Fibroblast of the aortic adventitia (primary cell): Measurements from ENCODE around the gene FHIT. TPM values are rescaled to one million over a fixed set of nuclear protein-coding genes. Genes with fewer than 3 reads are reported as not detected.

Experiments used
- DNase-seq: peaks from one replicate; pipeline ENCODE4 v3.0.0-alpha.2; 2010; ENCODE audit warnings: low read depth
- H3K4me3 ChIP-seq: 2 replicates; pipeline ENCODE4 v1.5.1; 2011; ENCODE audit warnings: low read depth, mild to moderate bottlenecking, control low read depth, low read length, moderate library complexity
- total RNA-seq: library from RNA; depleted of rRNA; stranded (reverse); fragments of >200 nt; gene quantifications from 2 replicates; pipeline ENCODE4 v1.2.3, GENCODE V29; 2012; ENCODE audit warnings: low replicate concordance
- TF ChIP-seq, protein P1 (sequence below): IDR thresholded peaks from 2 replicates; pipeline ENCODE4 v1.5.1; 2011; ENCODE audit warnings: mild to moderate bottlenecking, low read length, control low read depth, inconsistent platforms; ENCODE audit not compliant: insufficient read depth

Gene FHIT
- total RNA-seq, 1 donor, result 1.5 TPM

DNA sequence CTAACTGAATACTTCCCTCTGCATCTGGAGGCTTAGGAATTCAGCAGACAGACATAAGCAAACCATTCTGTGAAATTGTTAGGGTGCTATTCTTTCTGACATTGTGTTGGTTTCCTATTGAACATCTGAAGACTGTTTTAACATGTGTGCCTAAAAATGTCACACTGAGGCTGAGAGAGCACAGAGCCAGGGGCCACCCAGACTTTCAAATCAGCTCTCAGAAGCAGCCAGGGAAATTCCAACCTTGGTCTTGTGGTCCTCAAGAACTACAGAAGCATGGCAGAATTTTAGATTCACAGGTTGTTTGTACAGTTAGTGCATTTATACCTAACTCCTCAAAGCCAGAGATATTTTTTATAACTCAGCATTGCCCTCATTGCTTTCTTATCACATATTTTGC lies 1272.3 kb downstream of the FHIT start:
- DNase-seq, result no peak
- TF ChIP-seq, protein P1, sequence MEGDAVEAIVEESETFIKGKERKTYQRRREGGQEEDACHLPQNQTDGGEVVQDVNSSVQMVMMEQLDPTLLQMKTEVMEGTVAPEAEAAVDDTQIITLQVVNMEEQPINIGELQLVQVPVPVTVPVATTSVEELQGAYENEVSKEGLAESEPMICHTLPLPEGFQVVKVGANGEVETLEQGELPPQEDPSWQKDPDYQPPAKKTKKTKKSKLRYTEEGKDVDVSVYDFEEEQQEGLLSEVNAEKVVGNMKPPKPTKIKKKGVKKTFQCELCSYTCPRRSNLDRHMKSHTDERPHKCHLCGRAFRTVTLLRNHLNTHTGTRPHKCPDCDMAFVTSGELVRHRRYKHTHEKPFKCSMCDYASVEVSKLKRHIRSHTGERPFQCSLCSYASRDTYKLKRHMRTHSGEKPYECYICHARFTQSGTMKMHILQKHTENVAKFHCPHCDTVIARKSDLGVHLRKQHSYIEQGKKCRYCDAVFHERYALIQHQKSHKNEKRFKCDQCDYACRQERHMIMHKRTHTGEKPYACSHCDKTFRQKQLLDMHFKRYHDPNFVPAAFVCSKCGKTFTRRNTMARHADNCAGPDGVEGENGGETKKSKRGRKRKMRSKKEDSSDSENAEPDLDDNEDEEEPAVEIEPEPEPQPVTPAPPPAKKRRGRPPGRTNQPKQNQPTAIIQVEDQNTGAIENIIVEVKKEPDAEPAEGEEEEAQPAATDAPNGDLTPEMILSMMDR, result no peak
- no peak overlapping the region for H3K4me3 ChIP-seq

- no peak overlapping the region for H3K4me3 ChIP-seq
- TF ChIP-seq, protein P1, result no peak
These were observed 1280.5 kb downstream of the FHIT start for GRCh38 chr3:59970796-59971195.

GRCh38 chr3:59970376-59970775 lies 1280.9 kb downstream of the FHIT start:
- DNase-seq, result no peak
- TF ChIP-seq, protein P1, result no peak
- H3K4me3 ChIP-seq, result no peak overlapping the region

More at GRCh38 chr3:59970796-59971195, 1280.5 kb downstream of the FHIT start:
- no peak for DNase-seq

GRCh38 chr3:59968513-59969045 lies 1282.7 kb downstream of the FHIT start:
- no peak for DNase-seq
- no peak overlapping the region for H3K4me3 ChIP-seq
- TF ChIP-seq, protein P1, result no peak

GRCh38 chr3:59963676-59964075 lies 1287.6 kb downstream of the FHIT start:
- TF ChIP-seq, protein P1, result no peak

DNA sequence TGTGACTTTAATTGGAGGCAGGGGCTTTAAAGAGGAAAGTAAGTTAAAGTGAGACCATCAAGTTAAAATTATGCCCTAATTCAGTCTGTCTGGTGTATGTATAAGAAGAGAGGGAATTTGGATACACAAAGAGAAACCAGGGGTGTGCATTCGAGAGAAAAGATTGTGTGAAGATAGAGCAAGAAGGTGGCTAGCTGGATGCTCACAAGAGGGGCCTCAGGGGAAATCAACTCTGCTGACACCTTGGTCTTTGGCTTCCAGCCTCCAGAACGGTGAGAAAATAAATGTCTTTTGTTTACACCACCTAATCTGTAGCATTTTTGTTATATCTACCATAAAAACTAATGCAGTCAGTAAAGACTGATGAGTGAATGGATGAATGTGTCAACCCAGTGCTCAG lies 1294.1 kb downstream of the FHIT start:
- DNase-seq, result no peak
- no peak overlapping the region for H3K4me3 ChIP-seq
- TF ChIP-seq, protein P1, result no peak

More at GRCh38 chr3:59963676-59964075, 1287.6 kb downstream of the FHIT start:
- no peak for DNase-seq
- no peak overlapping the region for H3K4me3 ChIP-seq

- no peak overlapping the region for H3K4me3 ChIP-seq
- TF ChIP-seq, protein P1, result no peak
- no peak for DNase-seq
These were observed 1298.1 kb downstream of the FHIT start for GRCh38 chr3:59953104-59953503.
